Measurements from ENCODE around the gene BCAM. TPM values are rescaled to one million over a fixed set of nuclear protein-coding genes. Genes with fewer than 3 reads are reported as not detected.

Gene BCAM
- total RNA-seq, 2 experiments from 2014 or later: not detected

DNA sequence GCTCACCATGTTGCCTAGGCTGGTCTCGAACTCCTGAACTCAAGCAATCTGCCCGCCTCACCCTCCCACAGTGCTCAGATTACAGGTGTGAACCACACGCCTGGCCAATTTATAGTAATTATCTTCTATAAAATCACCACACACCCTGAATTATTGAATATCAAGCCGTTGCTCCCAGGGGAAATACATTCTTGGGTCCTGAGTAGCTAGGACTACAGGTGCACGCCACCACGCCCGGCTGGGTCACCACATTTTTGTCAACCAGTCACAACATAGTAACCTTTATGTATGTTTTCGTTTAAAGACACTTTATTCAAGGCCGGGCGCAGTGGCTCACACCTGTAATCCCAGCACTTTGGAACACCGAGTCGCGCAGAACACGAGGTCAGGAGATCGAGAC lies 22.9 kb upstream of the BCAM start:
- no peak for TF ChIP-seq EZH2phosphoT487 (IDR thresholded peaks at IDR 0.05; ENCODE audit: borderline replicate concordance, low read depth, low read length)
- TF ChIP-seq, protein P1, sequence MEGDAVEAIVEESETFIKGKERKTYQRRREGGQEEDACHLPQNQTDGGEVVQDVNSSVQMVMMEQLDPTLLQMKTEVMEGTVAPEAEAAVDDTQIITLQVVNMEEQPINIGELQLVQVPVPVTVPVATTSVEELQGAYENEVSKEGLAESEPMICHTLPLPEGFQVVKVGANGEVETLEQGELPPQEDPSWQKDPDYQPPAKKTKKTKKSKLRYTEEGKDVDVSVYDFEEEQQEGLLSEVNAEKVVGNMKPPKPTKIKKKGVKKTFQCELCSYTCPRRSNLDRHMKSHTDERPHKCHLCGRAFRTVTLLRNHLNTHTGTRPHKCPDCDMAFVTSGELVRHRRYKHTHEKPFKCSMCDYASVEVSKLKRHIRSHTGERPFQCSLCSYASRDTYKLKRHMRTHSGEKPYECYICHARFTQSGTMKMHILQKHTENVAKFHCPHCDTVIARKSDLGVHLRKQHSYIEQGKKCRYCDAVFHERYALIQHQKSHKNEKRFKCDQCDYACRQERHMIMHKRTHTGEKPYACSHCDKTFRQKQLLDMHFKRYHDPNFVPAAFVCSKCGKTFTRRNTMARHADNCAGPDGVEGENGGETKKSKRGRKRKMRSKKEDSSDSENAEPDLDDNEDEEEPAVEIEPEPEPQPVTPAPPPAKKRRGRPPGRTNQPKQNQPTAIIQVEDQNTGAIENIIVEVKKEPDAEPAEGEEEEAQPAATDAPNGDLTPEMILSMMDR (conservative IDR thresholded peaks at IDR 0.05; ENCODE audit: low read length): no peak
- H3K36me3 ChIP-seq (ENCODE audit: insufficient read depth, low read length): no peaks in the 10 kb centered on the region
- H4K20me1 ChIP-seq (ENCODE audit: insufficient read depth, low read length): no peaks in the 10 kb centered on the region
- peaks cover 4% of the 10 kb centered on the region for H3K4me1 ChIP-seq (ENCODE audit: insufficient read depth, low read length, poor library complexity, severe bottlenecking)
- H3K79me2 ChIP-seq (ENCODE audit: insufficient read depth, low read depth, low read length): no peaks in the 10 kb centered on the region
- CTCF ChIA-PET (ENCODE audit: unreplicated experiment): no interaction called here
- H2AFZ ChIP-seq (ENCODE audit: low read length): no peak overlapping the region
- intact Hi-C loops (cut with micrococcal nuclease; ENCODE audit: unreplicated experiment): no loop called here
- BruUV-seq (replicated peaks): no TSS peak
- H3K27ac ChIP-seq (ENCODE audit: low read depth, low read length, poor library complexity, severe bottlenecking): no peak overlapping the region
- no peak overlapping the region for H3K4me3 ChIP-seq (ENCODE audit: low read depth, low read length, poor library complexity, severe bottlenecking)
- POLR2A ChIA-PET: no interaction called here
- H3K4me2 ChIP-seq (ENCODE audit: low read length): no peak overlapping the region
- H3K9me2 ChIP-seq (ENCODE audit: insufficient read depth, low read length): no peaks in the 10 kb centered on the region
- no peaks in the 10 kb centered on the region for H3K9me3 ChIP-seq (ENCODE audit: low read length)
- DNase-seq (ENCODE audit: low spot score): no peak

DNA sequence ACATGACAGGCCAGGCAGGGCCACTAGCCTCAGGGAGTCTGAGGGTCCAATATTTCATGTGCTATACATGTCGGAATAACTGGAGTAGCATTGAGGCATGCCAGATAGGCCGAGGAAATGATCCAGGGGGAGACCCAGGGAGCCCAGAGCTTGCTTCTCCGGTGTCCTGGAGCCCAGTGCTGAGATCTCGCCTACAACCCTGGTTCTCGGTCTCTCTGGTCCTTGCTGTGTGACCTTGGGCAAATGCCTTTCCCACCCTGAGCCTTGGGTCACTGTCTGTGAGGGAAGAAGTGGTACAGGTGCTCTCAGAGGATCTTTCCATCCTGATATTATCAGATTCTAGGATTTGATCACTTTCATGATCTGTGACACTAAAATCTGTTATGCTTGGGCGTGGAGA lies 19.9 kb upstream of the BCAM start:
- H3K4me1 ChIP-seq (ENCODE audit: insufficient read depth, low read length, poor library complexity, severe bottlenecking): peaks cover 12% of the 10 kb centered on the region
- ChIA-PET CTCF (ENCODE audit: unreplicated experiment) (no interaction called here), POLR2A (no interaction called here)
- H3K79me2 ChIP-seq (ENCODE audit: insufficient read depth, low read depth, low read length): no peaks in the 10 kb centered on the region
- BruUV-seq (replicated peaks): no TSS peak
- intact Hi-C loops (cut with micrococcal nuclease; ENCODE audit: unreplicated experiment): no loop called here
- TF ChIP-seq EZH2phosphoT487 (IDR thresholded peaks at IDR 0.05; ENCODE audit: borderline replicate concordance, low read depth, low read length): no peak
- TF ChIP-seq, protein P1 (conservative IDR thresholded peaks at IDR 0.05; ENCODE audit: low read length): no peak
- no peaks in the 10 kb centered on the region for H3K9me2 ChIP-seq (ENCODE audit: insufficient read depth, low read length)
- DNase-seq (ENCODE audit: low spot score): no peak
- no peak overlapping the region for H3K4me2 ChIP-seq (ENCODE audit: low read length)
- H3K4me3 ChIP-seq (ENCODE audit: low read depth, low read length, poor library complexity, severe bottlenecking): no peak overlapping the region
- no peaks in the 10 kb centered on the region for H3K9me3 ChIP-seq (ENCODE audit: low read length)
- H3K27ac ChIP-seq (ENCODE audit: low read depth, low read length, poor library complexity, severe bottlenecking): no peak overlapping the region
- no peak overlapping the region for H2AFZ ChIP-seq (ENCODE audit: low read length)
- H3K36me3 ChIP-seq (ENCODE audit: insufficient read depth, low read length): no peaks in the 10 kb centered on the region
- no peaks in the 10 kb centered on the region for H4K20me1 ChIP-seq (ENCODE audit: insufficient read depth, low read length)

DNA sequence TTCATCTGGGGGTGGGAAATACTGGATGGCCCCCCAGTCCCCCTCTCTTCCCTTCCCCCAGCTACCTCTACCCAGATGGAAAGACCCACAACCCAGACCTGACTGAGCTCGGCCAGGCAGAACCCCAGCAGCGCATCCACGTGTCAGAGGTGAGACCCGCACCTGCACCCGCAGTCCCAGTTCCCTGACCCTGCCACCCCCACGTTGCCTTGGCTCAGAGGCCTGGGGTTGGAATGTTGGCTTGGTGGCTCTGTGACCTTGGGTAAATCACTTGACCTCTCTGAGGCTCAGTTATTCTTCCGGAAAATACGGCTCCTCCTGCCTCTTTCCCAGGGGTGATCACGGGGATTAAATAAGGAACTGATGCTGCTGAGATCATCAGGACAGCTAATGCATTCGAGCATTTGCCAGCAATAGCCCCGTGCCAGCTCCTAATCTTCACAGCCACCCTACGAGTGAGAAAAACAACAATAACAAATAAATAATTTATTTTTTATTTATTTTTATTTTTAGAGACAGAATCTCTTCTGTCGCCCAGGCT lies 18.9 kb upstream of the BCAM start:
- ChIA-PET POLR2A (no interaction called here), CTCF (ENCODE audit: unreplicated experiment) (interaction anchor here (0.6 kb wide), 1 partner anchor 133 kb away, joined by 3 read pairs; no protein-coding TSS in a partner anchor)
- Histone ChIP-seq H3K4me2 (ENCODE audit: low read length) (no peak overlapping the region), H2AFZ (ENCODE audit: low read length) (no peak overlapping the region), H3K9me2 (ENCODE audit: insufficient read depth, low read length) (no peaks in the 10 kb centered on the region), H3K36me3 (ENCODE audit: insufficient read depth, low read length) (no peaks in the 10 kb centered on the region), H3K27ac (ENCODE audit: low read depth, low read length, poor library complexity, severe bottlenecking) (no peak overlapping the region), H4K20me1 (ENCODE audit: insufficient read depth, low read length) (no peaks in the 10 kb centered on the region), H3K4me3 (ENCODE audit: low read depth, low read length, poor library complexity, severe bottlenecking) (no peak overlapping the region), H3K4me1 (ENCODE audit: insufficient read depth, low read length, poor library complexity, severe bottlenecking) (peaks cover 8% of the 10 kb centered on the region), H3K9me3 (ENCODE audit: low read length) (no peaks in the 10 kb centered on the region), H3K79me2 (ENCODE audit: insufficient read depth, low read depth, low read length) (no peaks in the 10 kb centered on the region)
- TF ChIP-seq EZH2phosphoT487 (IDR thresholded peaks at IDR 0.05; ENCODE audit: borderline replicate concordance, low read depth, low read length): no peak
- TF ChIP-seq, protein P1 (conservative IDR thresholded peaks at IDR 0.05; ENCODE audit: low read length): no peak
- BruUV-seq (replicated peaks): no TSS peak
- DNase-seq (ENCODE audit: low spot score): no peak
- intact Hi-C loops (cut with micrococcal nuclease; ENCODE audit: unreplicated experiment): no loop called here
